Prostate gland (tissue), 2 donors: ENCODE data around the gene TARP. TPM values are rescaled to one million over a fixed set of nuclear protein-coding genes. Genes with fewer than 3 reads are reported as not detected.

Source experiments
- DNase-seq: peaks from one replicate; pipeline ENCODE4 v3.0.0-alpha.2; 2019; ENCODE audit warnings: low spot score
- H3K27ac ChIP-seq, 2 donors: fragments of 200-600 bp; sonication (generic); 2 replicates each; pipeline ENCODE4 v1.5.1; 2017 to 2019
- H3K27me3 ChIP-seq: fragments of 200-600 bp; sonication (generic); replicated peaks from 2 replicates; pipeline ENCODE4 v1.5.1; 2019; ENCODE audit not compliant: insufficient read depth
- H3K36me3 ChIP-seq, 2 donors: fragments of 200-600 bp; sonication (generic); 1 replicate in 1 of 2; 2 replicates in 1 of 2; pipeline versions ENCODE4 v1.5.1 to v1.8.1; 2017 to 2019
- H3K4me1 ChIP-seq: fragments of 200-600 bp; sonication (generic); replicated peaks from 2 replicates; pipeline ENCODE4 v1.5.1; 2019
- H3K4me3 ChIP-seq, 2 donors: fragments of 200-600 bp; sonication (generic); 2 replicates each; pipeline ENCODE4 v1.5.1; 2017 to 2019
- H3K9me3 ChIP-seq: fragments of 200-600 bp; sonication (generic); 2 replicates; pipeline ENCODE4 v1.5.1; 2017
- CTCF ChIP-seq, 4 experiments: fragments of 200-600 bp in 2 of 4; fragments of 450-650 bp in 2 of 4; sonication (generic) in 2 of 4; IDR thresholded peaks; 1 replicate in 3 of 4; 2 replicates in 1 of 4; pipeline ENCODE4 v1.5.1; 2016 to 2019; ENCODE audit warnings: antibody characterized with exemption in 4 of 4, mild to moderate bottlenecking in 2 of 4, moderate library complexity in 2 of 4
- POLR2A ChIP-seq: fragments of 450-650 bp; IDR thresholded peaks from one replicate; pipeline ENCODE4 v1.6.1; 2016; ENCODE audit warnings: antibody characterized with exemption, mild to moderate bottlenecking
- POLR2AphosphoS5 ChIP-seq: sonication (generic); formaldehyde crosslinking; IDR thresholded peaks from one replicate; pipeline ENCODE4 v1.6.1; 2017; ENCODE audit warnings: antibody characterized with exemption
- WGBS: methylation state at CpG from one replicate; pipeline ENCODE4 v1.1.5; 2018; 5-methylcytosine and 5-hydroxymethylcytosine counted together
- intact Hi-C: fragments of 100-400 bp; cut with DNase I; formaldehyde crosslinking; loops from one replicate; pipeline ENCODE4 v1.14.2; 2022
- small RNA-seq, 2 donors: library from RNA; depleted of rRNA; stranded (forward); fragments of <200 nt; gene quantifications; one replicate each; pipeline ENCODE3, GENCODE V24; 2016
- total RNA-seq, 2 donors: library from RNA; depleted of rRNA; stranded (reverse); fragments of >200 nt; gene quantifications; one replicate each; pipeline ENCODE4 v1.1.0, GENCODE V29; 2016

Gene TARP

DNA sequence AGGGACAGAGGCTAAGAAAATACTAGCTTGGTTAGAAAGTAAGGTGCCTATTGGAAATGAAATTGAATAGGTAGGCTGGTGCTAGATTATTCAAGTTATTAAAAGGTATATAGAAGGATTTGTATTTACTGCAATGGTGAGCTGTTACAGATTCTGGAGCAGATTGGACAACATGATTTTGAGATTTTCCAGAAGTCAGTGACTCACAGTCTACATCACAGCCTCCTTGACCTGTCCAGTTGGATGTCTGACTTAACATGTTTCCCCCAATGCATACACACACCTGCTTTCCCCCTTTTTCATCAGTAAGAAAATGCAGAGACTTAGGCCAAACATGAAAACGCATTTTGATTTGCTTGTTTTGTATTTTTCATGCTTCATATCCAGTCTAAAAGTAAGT is 62.0 kb downstream of the TARP start:
- H3K27ac ChIP-seq, result peak overlapping the region; percentile 66 to 79
- H3K27me3 ChIP-seq, result no peaks in the 10 kb centered on the region
- no peak for DNase-seq
- H3K4me1 ChIP-seq, result peaks cover 1% of the 10 kb centered on the region
- H3K4me3 ChIP-seq, result no peak overlapping the region
- 88% methylated on average over 1 of the region's 1 CpG for WGBS
- TF ChIP-seq POLR2A (no peak), POLR2AphosphoS5 (no peak), CTCF (IDR thresholded peaks at IDR 0.05) (no peak)
- no peaks in the 10 kb centered on the region for H3K9me3 ChIP-seq
- H3K36me3 ChIP-seq, result no peaks in the 10 kb centered on the region
- intact Hi-C loops, result no loop called here

Small RNA genes within 50 kb of the gene (small RNA-seq; reads per million reads assigned to genes)
- gene TRGJ1, result 0 reads per million in 2 donors
- 0 reads per million in 2 donors for gene TRGJ2
- gene TRGJP, result 0 reads per million in 2 donors
- gene TRGJP1, result 0 reads per million in 2 donors
- gene TRGJP2, result 0 reads per million in 2 donors
- gene TRGVA, result 0 reads per million in 2 donors

Other genes with a start within 250 kb of the TARP start
- gene STARD3NL, start 95.4 kb downstream of the TARP start, total RNA-seq, result 10 to 100 TPM; 49.0 to 78.3 TPM